GM21786 (cell line): ENCODE data around the gene CAPN11.
"Not testable (repeated sequence)": the region's sequence is repeated elsewhere in the genome, so short reads cannot be mapped to it uniquely, and the experiment has no call there.

Experiments
- ATAC-seq: cut with Tn5 transposase; IDR thresholded peaks from one replicate; pipeline ENCODE4 v1.9.1; 2021; ENCODE audit not compliant: unreplicated experiment

Gene CAPN11

GRCh38 chr6:44179648-44180047 is 21.0 kb downstream of the CAPN11 start:
- no peak for ATAC-seq

DNA sequence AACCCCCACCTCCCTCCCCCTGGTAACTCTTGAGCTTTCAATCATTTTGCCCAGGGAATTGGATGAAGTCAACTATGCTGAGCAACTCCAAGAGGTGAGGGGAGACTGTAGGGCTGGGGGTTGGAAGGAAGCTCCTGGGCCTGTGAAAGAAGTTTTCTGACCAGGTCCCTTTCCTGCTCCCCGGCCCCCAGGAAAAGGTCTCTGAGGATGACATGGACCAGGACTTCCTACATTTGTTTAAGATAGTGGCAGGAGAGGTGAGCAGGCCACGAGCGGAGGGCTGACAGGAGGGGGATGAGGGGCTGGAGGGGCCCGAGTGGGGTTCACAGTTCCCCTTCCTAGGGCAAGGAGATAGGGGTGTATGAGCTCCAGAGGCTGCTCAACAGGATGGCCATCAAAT is 21.8 kb downstream of the CAPN11 start:
- no peak for ATAC-seq

GRCh38 chr6:44180886-44181285 is 22.3 kb downstream of the CAPN11 start:
- no peak for ATAC-seq

GRCh38 chr6:44181784-44182183 is 23.2 kb downstream of the CAPN11 start:
- ATAC-seq: not testable (repeated sequence)

- ATAC-seq: no peak
Measured at GRCh38 chr6:44182911-44183390, 24.3 kb downstream of the CAPN11 start.

DNA sequence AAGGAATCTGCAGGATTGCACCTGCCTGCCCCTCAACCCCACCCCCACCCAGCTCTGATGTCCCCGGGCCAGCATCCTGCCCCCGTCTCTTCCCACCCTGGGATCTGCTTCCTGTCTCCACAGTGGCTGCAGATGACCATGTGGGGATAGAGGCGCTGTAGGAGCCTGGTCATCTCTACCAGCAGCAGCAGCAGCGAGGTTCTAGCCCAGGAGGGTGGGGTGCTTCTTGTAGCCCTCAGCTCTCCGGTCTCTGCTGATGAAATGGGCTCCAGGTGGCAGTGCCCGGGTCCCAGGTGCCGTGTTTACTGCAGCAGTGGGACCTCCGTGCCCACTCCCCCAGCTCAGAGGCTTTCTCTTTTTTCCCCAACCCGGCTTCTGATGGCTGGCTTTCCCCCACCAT is 25.2 kb downstream of the CAPN11 start:
- no peak for ATAC-seq

DNA sequence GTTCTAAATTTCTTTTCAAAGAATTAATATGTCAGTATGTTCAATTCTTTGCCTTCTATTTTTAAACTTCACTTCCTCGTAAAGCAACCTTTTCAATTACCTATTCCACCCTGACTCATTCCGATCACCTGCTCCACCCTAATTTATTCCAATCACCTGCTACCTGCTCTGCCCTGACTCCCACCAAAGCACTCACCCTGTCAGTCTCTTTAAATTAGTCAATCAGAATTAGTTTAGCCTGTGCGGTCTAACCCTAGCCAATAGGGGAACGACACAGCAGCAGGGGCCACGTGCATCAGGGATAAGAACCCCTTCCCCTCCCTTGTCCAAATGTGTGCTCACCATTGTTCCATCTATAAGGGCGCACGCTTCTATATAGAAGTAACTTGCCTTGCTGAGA is 26.7 kb downstream of the CAPN11 start:
- ATAC-seq: not testable (repeated sequence)

DNA sequence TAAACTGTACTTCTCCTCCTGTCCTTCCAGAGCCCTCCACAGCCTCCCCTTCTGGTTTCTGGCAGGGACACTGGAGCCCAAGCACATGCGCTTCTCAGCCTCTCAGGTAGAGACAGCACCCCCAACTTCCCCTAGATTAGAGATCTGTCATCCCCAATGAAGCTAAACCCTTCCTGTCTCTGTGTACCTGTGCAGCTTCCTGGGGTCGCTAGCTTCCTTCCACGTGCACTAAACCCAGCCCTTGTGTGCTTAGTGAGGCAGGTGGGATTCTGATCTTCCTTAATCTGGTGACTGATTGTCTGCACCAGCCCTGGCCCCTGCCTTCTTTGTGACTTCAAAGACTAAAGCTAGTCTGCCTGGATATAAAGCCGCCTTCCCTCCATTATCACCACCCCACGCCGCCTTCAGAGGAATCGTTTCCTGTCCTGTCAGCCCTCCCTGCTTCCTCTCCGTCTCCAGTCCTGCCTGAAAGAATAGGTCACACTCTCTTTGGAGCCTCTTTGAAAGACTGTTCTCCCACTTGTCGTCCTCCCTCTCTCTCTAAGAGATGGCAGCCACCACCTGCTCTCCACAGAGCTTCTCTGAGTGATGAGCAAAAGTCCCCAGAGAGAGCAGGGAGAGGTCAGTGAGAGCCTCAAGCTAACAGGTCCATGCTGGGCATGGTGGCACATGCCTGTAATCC is 27.5 kb downstream of the CAPN11 start:
- ATAC-seq: no peak

DNA sequence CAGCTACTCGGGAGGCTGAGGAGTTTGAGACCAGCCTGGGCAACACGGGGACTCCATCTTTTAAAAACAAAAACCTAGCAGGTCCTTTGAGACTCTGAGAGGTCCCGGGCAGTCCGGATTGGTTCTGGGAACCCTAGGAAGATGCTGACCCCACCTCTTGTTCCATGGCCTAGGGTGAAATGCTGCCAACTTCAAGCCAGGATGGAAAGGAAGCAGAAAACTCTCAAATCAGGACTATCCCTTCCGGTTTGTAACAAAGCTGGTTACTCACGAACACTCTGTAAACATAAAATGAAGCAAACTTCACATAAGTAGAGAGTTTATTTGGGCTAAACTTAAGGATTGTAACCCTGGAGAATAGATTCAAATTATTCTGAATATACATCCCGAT is 28.0 kb downstream of the CAPN11 start:
- no peak for ATAC-seq

GRCh38 chr6:44188819-44189218 is 30.2 kb downstream of the CAPN11 start:
- no peak for ATAC-seq

- ATAC-seq: no peak
Measured at GRCh38 chr6:44189257-44189656, 30.6 kb downstream of the CAPN11 start.

DNA sequence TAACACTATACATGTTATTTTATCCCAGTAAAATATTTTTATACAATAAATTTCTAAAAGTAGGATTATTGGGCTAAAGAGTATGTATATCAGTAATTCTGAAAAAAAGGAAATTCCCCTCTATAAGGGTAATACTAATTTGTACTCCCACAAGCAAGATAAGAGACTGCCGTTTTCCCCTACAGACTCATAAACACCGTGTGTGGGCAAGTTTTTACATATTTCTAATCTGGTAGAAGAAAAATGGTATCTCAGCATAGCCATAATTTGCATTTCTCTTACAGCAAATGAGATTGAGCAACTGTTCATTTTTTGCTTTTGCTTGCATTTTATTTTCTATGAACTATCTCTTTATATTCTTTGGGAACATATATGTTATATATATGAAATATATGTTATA is 32.1 kb downstream of the CAPN11 start:
- ATAC-seq: peak; percentile 45

DNA sequence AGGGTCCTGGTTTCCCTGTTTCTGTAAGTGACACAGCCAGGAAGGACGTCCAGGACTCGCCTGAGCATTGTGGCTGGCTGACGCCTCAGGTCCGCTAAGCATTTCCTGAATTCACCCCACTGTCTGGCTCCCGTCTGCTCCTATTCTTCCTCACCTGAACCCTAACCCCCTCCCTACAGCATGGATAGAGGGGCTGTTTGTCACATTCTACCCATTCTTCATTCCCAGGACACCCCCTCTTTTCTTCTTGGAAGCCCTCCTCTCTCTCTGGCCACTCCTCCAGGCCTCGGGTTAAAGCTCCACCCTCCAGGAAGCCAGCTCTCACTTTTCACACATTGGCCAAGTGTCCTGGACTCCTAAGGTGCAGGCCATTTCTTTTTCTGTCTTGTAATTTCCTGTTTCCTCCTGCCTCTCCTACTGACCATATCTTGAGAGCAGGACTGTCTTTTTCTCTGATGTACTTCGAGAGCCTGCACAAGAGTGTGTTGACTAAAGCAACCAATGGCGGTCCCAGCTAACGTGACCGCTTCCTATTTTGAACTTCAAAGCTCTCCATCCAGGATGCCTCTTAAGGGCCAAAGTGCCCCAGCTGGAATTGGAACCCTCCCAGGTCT is 33.9 kb downstream of the CAPN11 start:
- ATAC-seq: no peak

GRCh38 chr6:44193307-44193910 is 34.8 kb downstream of the CAPN11 start:
- no peak for ATAC-seq

DNA sequence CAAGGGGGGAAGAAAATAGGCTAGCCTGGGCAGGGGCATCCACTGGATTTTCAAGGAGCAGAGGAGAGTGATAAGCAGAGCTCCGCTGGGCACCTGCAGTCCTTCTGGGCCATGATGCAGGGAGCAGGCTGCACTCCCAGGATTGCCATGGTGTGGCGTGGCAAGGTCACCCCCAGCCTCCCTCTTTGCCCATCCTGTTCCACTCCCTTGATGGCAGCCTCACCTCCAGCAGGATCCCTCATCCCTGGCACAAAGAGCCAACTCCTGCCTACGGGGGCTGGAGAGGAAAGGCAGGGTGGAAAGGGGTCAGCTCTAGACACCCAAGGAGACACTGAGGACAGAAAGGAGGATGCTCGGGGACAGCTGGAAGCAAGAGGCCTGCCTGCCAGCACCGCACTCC is 35.7 kb downstream of the CAPN11 start:
- no peak for ATAC-seq

GRCh38 chr6:44196351-44196750 is 37.7 kb downstream of the CAPN11 start:
- not testable (repeated sequence) for ATAC-seq

DNA sequence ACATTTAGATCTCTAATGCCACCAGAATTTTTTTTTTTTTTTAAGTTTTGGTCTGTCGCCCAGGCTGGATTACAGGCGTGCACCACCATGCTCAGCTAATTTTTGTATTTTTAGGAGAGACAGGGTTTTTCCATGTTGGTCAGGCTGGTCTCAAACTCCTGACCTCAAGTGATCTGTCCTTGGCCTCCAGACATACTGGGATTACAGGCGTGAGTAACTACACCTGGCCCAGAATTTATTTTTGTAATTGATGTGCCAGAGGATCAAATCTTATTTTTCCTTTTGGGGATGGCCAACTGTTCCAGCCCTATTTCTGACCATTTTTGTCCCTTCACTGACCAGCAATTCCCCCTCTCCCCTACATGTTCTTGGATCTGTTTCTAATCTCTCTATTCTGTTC is 40.1 kb downstream of the CAPN11 start:
- ATAC-seq: no peak

DNA sequence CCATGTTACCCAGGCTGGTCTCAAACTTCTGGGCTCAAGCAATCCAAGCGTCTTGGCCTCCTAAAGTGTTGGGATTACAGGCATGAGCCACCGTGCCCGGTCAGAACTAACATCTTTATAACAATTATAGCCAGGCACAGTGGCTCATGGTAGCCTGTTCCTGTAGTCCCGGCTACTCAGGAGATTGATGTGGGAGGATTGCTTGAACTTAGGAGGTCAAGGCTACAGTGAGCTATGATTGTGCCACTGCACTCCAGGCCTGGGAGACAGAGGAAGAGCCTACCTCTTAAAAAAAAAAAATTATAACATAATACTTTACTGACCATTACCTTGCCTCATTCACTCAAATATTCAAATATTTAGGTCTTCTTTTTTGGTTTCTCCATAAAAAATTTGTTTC is 41.3 kb downstream of the CAPN11 start:
- no peak for ATAC-seq

DNA sequence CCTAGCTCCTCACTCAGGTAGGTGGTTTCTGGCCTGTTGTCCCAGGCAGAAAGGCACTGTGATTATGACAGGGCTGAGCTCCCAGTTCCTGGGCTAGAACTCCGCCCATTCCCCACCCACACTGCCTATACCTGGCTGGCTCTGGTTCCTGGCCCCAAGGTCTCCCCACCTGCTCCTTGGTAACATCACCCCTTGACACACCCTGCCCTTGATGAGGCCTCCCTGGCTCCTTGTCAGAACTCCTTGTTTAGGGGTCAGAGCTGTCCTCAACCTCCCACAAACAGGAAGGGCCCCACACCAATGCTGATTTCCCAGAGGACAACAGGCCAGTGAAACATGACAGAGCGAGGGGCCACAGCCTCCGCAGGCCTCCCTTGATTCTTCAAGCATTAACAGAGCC is 42.6 kb downstream of the CAPN11 start:
- no peak for ATAC-seq

DNA sequence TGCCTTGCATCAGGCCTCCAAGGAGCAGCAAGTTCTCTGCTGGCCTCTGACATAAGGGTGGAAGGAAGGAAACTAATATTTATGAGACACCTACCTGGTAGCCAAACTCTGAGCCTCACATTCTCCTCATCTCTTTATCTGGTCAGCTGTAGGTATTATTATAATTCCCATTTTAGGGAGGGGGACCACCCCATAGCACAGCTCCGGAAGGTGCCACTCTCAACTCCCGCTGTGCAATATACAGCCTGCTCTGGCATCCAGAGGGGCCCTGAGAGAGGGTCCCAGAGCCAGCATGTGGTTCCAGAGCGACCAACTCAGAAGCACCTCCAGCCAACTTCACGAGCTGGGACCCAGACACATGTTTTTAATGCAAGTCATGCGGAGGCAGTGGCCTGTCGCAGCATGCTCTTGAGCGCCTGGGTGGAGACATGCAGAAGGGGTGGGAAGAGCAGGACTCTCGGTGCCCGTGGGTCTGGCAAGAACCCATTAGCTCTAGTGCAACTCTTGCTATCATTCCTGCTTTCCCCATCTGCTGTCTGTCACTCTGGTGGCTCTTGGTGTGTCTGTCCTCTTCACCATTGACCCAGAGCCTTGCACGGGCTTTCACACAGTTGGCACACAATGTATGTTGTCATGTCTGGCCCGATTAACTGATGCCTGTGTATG is 43.2 kb downstream of the CAPN11 start:
- ATAC-seq: no peak

DNA sequence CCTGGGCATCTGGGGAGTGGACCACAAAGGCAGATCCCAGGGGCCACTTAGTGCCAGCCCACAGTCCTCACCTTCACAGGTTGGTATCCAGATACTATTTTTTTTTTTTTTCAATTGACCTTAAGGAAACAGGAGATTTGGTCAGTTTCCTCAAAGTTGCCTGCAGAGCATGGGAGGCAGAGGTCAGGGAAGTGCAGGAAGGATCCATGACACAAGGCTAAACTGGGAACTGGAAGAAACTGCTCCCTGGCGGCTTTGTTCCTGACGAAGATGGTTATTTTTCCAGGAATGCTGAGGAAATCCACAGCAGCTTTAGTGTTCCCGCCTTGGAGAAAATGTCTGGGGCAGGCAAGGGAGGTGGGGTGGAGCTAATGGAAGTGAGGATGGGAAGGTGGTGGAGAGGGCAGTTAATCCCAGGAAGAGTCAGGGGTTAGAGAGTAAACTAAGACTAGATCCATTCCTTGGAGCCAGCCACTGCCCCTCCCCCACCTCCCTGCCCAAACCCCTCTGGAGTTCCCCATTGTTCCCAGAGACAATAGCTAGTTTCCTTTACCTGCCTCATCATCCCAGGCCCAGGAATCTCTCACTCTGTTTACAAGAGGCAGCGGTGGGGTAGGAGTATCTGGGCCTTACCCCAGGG is 43.8 kb downstream of the CAPN11 start:
- no peak for ATAC-seq
